CD4-positive, alpha-beta T cell treated with Interleukin-6 for 4 hours (primary cell): ENCODE results near the gene CCDC117.
A peak's percentile ranks its signal among the peaks of the same experiment; 100 is the strongest.

ENCODE experiments used
- DNase-seq: peaks from one replicate; pipeline ENCODE4 v3.0.0-alpha.2; 2020; ENCODE audit warnings: mixed read lengths

Gene CCDC117

DNA sequence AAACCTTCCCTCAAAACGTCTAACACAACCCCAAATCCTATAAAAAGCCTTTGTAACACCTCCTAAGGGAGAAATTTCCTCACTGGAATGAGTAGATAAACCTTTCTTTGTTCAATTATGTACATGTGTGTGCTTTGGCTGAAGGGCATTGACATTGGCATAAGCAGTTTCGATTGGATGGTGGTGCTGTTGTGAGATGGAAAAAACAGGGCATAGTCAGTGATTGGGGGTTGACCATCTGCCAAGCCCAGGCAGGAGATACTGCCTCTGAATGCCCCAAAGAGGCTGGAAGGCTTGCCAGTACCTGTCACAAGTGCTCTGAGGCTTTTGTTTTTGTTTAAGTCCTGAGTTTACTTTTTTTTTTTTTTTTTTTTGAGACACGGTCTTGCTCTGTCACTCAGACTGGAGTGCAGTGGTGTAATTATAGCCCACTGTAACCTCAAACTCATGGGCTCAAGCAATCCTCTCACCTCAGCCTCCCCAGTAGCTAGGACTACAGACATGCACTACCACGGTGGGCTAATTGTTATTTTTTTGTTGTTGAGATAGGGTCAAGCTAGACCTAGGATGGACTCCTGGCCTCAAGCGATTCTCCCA, 1.2 kb upstream of the CCDC117 start:
- DNase-seq = no peak

DNA sequence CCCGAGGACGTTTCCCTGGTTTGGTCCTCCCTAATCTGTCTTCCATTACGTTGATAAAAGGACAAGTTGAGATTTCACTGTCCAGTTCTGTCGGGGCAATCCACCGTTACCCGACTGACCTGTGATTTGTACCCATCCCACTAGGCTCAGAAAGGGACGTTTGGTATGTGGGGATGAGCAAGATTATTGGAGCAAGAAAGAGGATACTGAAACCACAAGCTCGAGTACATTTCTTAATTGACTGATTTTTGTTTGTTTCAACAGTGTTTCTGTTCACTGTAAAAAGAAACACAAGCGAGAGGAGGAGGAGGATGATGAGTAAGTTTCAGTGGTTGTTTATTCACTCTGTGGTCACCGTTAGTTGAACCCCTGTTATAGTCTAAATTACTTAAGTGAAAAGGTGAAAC, 969 bp downstream of the CCDC117 start:
- no peak for DNase-seq

DNA sequence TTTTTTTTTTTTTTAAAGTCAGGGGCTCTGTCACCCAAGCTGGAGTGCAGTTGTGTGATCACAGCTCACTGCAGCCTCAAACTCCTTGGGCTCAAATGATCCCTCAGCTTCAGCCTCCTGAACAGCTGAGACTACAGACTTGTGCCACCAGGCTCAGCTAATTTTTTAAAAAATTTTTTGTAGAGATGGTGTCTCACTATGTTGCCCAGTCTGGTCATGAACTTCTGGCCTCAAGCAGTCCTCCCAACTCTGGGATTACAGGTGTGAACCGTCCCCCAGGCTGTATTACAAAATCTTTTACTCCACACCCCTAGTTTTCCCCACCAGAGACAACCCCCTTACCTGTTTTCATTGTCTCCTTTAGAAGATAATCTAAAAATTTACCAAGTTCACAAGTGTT, 1.9 kb downstream of the CCDC117 start:
- DNase-seq = no peak

DNA sequence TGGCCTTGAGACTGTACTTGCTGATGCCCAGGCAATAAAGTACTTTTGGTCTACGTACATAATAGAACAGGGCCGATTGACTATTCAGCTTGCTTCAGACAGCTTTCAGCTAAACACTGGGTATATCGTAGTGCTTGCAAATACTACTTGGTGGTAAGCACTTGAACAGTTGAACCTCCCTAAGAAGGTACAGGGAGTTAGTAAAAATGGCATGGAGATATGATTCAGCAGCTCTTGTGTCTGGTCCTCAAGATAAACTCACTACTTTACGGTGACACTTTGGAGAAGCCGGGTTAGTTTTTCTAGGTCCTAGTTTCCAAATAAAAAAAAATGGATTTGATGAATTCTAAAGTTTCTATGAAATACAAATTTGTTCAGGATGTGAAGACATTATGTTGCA, 7.3 kb downstream of the CCDC117 start:
- no peak for DNase-seq

DNA sequence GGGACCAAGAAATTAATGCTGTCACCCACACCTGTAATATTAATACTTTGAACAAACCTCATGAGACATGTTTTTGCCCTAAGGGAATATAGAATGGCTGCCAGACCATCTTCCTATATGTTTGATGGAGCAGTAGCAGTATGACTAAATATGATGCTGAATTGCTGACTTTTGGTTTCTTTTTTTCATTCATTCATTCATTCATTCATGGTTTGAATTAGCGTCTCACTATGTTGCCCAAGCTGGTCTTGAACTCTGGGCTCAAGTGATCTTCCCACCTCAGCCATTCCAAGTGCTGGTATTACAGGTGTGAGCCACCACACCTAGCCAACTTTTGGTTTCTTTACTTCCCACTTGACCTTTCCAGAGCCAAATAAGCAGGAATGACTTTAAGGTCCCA, 7.8 kb downstream of the CCDC117 start:
- no peak for DNase-seq

DNA sequence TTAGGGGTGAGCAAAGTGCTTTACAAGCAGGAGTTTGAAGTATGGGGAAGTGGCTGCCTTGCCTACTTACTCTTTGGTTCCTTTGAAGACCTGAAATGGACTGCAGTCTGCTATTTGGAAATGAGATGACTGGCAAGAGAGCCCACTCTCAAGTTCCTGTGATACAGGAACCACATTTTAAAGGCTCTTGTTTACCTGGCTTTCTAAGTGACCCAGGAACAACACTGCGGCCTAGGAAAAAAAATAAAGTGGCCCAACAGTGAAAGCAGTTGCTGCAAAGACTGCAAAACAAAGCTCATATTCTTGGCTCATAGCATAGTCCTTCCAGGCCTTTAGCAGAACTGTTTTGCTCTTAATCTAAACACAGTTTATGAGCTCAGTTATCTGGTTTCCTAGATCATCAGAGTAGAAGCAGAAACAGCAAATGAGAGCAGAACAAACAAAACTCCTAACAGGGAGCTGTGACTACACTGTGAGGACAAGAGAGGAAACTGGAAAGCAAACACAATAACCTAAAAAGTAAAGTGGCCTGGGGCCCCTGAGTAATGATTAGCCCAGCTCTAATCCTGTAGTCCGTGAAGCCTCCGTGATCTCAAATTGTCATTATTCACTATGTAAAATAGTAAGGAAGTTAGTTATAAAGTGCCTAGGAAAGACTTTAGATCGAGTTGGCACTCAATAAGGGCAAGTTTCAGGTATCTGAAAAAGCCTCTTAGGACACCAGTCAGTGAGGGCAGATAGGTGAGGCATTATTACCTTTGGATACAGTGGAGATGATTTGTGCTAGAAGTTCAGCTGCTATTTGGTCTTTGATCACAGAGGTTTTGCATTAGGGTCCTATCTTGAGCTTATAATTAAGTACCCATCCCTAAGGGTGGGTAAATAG, 11.5 kb downstream of the CCDC117 start:
- no peak for DNase-seq

DNA sequence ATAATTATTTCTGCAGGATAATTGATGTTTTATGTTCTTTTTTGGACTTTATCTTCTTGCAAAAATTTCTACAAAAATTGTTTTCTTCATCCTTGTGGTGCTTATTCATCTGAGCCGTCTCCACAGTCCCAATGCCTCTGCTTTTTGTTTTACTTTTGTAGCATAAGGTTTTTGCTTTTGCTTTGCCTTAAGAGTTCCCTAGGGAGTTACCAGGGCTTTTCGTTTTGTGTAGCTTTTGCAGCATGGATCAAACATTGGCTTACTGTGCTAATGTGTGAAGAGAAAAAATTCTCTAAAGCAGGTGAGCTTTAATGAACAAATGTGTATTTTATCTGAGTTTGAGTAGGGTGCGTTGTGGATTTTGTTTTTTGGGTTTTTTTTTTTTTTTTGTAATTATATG, 16.1 kb downstream of the CCDC117 start:
- no peak for DNase-seq

DNA sequence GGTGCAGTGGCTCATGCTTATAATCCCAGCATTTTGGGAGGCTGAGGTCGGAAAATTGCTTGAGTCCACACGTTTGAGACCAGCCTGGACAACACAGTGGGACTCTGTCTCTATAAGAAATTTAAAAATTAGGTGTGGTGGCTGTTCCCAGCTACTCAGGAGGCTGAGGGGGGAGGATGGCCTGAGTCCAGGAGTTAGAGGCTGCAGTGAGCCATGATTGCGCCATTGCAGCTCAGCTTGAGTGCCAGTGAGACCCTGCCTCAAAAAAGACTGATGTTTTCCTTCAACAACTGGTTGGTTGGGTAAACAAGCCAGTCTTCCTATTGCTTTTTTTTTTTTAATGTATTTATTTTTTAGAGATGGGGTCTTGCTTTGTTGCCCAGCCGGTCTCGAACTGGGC, 18.6 kb downstream of the CCDC117 start:
- DNase-seq = no peak

DNA sequence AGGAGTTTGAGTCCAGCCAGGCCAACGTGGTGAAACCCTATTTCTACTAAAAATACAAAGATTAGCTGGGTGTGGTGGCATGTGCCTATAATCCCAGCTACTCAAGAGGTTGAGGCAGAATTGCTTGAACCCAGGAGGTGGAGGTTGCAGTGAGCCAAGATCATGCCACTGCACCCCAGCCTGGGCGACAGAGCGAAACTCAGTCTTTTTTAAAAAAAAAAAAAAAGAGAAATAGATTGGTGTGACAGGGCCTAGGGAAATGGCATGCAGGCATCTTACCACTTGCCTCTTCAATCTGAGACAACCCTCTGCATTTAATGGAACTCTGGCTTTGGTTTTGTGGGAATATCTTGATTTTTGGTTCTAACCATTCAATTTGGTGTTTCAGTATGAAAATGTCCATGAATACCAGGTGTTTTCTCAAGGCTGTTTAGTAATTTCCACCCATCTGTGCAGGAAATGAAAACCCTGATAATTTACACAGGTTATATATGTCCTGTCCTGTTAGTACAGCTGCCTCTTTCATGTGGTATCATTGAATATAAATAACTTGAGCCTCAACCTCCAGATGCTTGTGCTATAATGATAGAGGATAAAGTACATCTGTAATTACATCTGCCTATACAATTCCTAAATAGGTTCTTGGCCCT, 19.5 kb downstream of the CCDC117 start:
- no peak for DNase-seq

DNA sequence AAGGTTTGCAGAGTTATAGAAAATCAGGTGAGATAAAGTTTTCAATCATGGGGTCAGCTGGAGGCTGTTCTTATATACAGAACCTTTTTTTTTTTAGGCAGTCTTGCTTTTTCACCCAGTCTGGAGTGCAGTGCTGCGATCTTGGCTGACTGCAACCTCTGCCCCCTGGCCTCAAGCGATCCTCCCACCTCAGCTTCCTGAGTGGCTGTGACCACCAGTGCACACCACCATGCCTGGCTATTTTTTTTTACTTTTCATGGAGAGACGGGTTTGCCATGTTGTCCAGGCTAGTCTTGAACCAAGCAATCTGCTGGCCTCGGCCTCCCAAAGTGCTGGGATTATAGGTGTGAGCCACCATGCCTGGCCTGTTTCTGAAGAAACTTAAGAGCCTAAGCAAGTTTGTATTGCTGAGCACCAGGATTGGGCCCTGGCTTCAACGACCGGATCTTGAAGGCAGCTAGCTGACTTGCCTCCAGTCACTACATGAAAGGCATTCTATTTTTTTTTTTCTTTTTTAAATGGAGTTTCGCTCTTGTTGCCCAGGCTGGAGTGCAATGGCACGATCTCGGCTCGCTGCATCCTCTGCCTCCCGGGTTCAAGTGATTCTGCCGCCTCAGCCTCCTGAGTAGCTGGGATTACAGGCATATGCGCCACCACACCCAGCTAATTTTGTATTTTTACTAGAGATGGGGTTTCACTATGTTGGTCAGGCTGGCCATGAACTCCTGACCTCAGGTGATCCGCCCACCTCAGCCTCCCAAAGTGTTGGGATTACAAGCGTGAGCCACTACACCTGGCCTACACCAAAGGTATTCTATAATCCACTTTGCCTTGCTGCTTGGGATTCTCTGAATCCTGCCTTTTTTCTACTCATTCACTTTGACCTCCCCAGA, 20.2 kb downstream of the CCDC117 start:
- DNase-seq = peak; percentile 26

DNA sequence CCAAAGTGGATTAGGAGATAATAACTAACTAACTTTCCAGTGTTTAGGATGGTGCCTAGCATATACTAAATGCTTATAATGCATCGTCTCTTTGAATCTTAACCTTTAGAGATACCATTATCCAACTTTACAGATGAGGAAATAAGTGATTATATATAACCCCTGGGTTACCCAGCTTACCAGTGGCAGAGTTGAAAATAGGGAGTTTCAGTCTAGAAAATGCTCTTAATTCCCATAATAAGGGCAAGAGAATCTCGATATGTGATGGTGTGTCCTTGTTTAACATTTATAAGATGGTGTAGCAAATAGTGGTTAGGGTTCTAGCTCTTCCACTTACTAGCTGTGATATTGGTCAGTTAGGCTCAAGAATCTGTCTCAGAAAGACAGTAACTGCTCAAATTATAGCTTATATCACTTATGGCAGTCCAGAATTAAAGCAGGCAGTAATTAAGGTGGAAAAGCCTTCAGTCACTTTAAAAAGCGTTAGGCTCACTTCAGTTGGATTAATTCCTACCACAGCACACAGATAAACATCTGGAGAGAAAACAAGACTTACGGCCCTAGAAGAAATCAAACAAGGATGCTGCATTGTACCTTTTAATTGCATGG, 21.6 kb downstream of the CCDC117 start:
- DNase-seq = no peak

DNA sequence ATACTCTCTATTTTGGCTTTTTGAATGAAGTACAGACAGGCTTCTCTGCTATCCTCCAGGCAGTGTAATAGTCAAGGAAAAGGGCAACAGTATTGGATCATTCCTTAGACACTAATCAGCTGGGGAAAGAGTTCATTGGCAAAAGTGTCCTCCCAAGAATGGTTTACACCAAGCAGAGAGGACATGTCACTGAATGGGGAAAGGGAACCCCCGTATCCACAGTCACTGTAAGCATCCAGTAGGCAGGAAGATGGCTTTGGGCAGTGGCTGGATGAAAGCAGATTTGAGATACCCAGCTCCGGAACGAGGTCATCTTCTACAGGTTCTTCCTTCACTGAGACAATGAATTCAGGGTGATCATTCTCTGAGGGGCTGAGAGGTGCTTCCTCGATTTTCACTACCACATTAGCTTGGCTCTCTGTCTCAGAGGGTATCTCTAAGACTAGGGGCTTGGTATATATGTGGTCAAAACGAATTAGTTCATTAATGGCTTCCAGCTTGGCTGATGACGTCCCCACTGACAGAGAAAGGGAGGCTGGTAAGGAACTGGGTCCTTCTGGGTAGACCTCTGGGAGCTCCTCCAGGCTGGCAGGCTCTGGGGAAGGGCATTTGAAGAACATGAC, 22.7 kb downstream of the CCDC117 start:
- no peak for DNase-seq

DNA sequence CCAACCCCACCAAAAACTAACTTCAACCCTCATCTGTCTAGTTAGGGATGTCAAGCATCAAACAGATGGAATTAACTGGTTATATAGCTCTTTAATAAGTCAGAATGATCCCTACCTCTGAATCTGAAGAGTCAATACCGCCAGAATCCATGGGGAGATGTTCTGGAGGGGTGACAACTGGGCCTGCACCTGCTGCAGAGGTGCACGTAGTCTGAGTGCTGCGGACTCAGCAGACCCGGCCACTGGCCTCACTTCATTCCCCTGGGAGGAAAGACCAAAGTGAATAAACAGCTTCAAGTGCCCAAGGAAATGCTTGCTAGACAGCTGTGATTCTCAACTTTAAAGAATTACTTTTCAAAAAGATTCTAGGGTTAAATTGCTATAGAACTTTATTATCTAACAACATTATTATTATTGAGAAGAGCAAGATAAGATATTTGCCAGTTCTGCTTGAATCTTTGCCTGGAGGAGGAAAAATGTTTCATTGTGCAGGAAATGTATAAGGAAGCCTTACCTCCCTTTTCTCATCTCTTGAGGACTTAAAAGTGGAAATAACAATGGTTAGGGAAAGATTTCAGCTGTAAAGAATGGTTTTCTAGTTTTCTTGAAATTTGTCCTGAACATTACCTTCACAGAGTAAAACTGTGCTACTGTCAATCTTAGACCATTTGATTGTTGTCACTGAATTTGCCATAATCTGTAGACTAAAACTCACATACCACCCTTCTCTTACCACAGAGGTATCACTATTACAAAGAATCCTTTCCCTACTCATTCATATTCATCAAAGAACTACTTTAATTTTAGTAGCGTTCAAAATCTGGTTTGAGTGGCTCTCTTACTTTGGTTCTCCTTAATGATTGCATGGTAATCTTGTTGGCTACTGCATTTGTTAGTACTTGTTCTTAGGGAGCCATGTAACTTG, 23.7 kb downstream of the CCDC117 start:
- DNase-seq = no peak

DNA sequence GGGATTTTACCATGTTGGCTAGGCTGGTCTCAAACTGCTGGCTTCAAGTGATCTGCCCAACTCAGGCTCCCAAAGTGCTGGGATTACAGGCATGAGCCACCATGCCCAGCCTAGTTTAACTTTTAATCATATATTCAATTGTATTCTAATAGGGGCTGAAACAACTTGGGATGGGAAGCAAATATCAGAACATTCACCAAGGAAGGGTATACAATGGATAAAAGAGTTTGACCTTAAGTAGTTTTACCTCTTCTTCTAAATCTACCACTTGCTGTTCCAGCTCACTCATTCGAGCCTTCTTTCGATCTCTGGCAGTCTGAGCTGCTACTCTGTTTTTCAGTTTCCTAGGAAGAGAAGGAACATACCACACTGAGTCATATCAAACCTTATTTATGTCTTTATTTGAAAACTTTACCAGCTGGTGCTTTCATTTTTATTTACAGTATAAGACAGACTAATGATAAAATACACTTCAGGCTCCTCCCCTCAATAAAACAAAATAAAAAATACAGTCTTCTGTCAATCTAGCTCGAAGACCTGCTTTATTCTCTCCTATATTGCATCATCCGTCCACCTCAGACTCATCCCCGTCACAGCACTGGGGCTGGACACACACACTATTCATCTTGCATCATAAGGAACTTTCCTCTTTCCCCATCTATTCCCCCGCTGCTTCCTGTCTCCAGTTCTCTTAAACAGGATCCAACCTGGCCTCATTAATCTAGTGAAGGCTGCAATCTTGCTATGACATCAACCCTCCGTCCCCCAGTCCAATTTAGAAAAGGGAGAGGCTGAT, 26.5 kb downstream of the CCDC117 start:
- peak; percentile 30 for DNase-seq

DNA sequence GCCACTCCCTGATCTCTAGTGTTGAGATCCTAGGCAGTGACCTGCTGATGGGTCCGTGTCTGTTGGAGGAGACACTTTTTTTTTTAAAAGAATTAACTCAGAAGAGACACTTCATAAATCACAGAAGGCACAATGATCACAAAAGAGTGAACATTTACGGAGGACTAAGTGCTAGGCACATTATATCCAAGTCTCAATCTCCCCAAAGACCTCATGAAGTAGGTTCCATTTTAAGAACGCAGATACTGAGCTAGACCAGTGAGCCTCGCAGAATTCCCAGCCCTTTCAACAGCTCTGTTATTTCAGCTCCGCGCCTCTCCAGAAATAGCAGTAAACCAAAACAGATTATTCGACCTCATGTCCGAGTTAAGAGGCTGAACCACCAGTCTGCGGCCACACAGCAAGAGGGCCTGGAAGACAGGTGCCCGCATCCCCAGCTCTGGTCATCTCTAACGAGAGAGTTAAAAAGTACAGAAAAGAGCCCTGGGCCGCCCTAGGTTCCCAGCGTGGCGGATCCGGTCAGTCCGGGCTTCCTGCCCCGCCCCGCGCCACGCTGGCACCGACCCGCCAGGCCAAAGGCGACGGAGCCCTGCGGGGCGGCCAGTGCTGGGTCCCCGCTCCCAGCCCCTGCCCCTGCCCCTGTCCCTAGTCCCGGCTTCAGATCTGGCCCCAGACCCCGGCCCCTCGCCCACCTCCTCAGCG, 27.3 kb downstream of the CCDC117 start:
- DNase-seq = peak; percentile 39

DNA sequence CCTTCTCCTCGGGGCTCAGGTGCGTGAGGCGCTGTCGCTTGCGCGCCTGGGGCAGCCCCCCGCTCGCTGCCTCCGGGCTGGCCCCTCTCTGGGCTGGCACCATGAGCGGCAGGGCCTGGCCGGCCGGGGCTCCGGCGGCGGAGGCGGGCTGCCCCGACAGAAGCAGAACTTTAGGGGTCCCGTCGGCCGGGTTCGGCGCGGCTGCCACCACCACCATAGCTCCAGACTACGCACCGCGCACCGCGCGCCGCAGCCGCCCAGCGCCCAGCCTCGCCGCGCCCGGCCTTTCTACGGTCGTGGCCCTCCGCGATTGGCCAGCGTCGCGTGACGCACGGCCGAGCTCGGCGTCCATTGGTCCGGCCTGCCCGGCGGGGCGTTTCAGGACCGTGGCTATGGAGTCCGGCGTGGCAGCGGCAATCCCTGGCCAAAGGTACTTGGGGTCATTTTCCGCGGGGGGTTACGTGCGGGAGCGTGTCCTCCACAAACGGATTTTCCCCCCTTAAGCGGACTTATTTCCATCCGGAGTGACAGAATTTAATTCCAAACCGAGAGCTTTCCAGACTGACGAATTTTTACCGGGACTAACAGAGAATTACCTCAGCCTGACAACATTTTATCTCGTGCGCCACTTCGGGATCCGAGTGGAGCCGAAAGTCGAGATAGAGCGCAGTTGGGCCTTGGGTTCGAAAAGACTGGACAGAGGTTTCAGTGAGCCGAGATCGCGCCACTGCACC, 28.0 kb downstream of the CCDC117 start, which contains the start of gene XBP1:
Gene XBP1 (minus strand): TSS at position 262 of the 734 bp plus-strand sequence.
- peak; percentile 87 for DNase-seq

DNA sequence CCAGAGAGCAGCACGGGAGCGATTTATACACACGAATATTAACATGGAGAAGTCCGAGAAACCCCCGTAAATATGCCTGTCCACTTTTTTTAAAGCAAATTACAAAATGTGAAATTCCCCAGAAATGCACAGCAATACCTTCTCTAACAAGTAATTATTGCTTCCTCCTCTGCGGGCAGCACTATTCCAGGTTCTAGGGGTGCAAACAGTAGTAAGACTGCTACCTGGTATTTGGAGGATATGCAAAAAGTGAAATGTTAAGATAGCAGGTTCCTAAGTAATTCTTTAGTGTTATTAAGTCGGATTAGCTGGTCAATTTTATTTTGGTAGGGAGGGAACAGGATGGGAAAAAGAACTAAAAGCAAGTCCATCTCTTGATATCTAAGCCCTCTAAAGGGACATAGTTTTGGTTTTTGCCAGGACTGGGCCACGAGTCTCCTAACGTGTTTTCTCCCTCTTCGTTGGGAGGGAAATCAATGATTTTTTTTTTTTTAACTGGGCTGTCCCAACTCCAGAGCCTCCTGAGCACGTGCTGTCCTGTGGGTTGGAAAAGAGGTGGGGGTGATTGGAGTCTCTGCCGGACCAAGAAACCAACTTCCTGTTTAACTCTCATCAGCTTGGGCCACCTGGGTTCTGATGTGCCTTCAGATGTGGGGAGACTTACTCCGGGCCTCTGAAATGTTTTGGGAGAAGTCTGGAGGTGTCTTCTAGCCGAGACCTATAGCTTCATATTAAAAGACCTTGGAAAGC, 29.5 kb downstream of the CCDC117 start:
- DNase-seq = no peak
